HuH-7 (cell line): ENCODE data around the gene ARHGAP6.

ENCODE experiments used
- DNase-seq: peaks from one replicate; pipeline ENCODE4 v3.0.0; 2011; ENCODE audit warnings: low spot score

The ARHGAP6 gene

GRCh38 chrX:11665168-11666111 is at the start of gene ARHGAP6:
Gene ARHGAP6 (minus strand): TSS chrX:11665920. CDS start chrX:11664828, 1,092 bp downstream.
- DNase-seq = no peak

- no peak for DNase-seq
These were observed 39.2 kb upstream of the ARHGAP6 start for GRCh38 chrX:11704725-11705495.

GRCh38 chrX:11703855-11704254 is 38.1 kb upstream of the ARHGAP6 start:
- no peak for DNase-seq

GRCh38 chrX:11702965-11703631 is 37.4 kb upstream of the ARHGAP6 start:
- DNase-seq = no peak

- DNase-seq = no peak
These were observed 36.7 kb upstream of the ARHGAP6 start for GRCh38 chrX:11702420-11702819.

- DNase-seq = no peak
These were observed 33.0 kb upstream of the ARHGAP6 start for GRCh38 chrX:11698702-11699101.

GRCh38 chrX:11688201-11688600 is 22.5 kb upstream of the ARHGAP6 start:
- no peak for DNase-seq

GRCh38 chrX:11687157-11687556 is 21.4 kb upstream of the ARHGAP6 start:
- no peak for DNase-seq

- no peak for DNase-seq
These were observed 17.3 kb upstream of the ARHGAP6 start for GRCh38 chrX:11683057-11683456.

- DNase-seq = no peak
These were observed 12.4 kb upstream of the ARHGAP6 start for GRCh38 chrX:11678158-11678557.

- DNase-seq = no peak
These were observed 6.5 kb upstream of the ARHGAP6 start for GRCh38 chrX:11672213-11672612.

GRCh38 chrX:11670316-11670715 is 4.6 kb upstream of the ARHGAP6 start:
- no peak for DNase-seq

- no peak for DNase-seq
These were observed 1.4 kb upstream of the ARHGAP6 start for GRCh38 chrX:11666952-11667685.

- DNase-seq = no peak
These were observed 444 bp upstream of the ARHGAP6 start for GRCh38 chrX:11666164-11666563.

GRCh38 chrX:11664211-11665167 is 1.2 kb downstream of the ARHGAP6 start:
- no peak for DNase-seq

- no peak for DNase-seq
These were observed 1.9 kb downstream of the ARHGAP6 start for GRCh38 chrX:11663875-11664210.

GRCh38 chrX:11655282-11656015 is 10.3 kb downstream of the ARHGAP6 start:
- DNase-seq = no peak

GRCh38 chrX:11648705-11649519 is 16.8 kb downstream of the ARHGAP6 start:
- DNase-seq = no peak

- DNase-seq = no peak
These were observed 18.6 kb downstream of the ARHGAP6 start for GRCh38 chrX:11647138-11647537.
